Choroid plexus epithelial cell (primary cell): ENCODE data around the gene PEBP1.

Experiments used
- DNase-seq: peaks from one replicate; pipeline ENCODE4 v3.0.0-alpha.2; 2010; ENCODE audit warnings: low read depth
- H3K4me3 ChIP-seq: 2 replicates; pipeline ENCODE4 v1.5.1; 2011; ENCODE audit warnings: low read depth, mild to moderate bottlenecking, control low read depth, low read length, moderate library complexity
- CTCF ChIP-seq: conservative IDR thresholded peaks from 2 replicates; pipeline ENCODE4 v1.5.1; 2011; ENCODE audit warnings: low read depth, mild to moderate bottlenecking, control low read depth, inconsistent platforms, low read length, moderate library complexity

PEBP1 gene

GRCh38 chr12:118102070-118102469 is 33.9 kb upstream of the PEBP1 start:
- no peak for TF ChIP-seq CTCF
- no peak overlapping the region for H3K4me3 ChIP-seq
- DNase-seq = no peak

- no peak for DNase-seq
- H3K4me3 ChIP-seq = peak overlapping the region; percentile 69
- no peak for TF ChIP-seq CTCF
Measured at GRCh38 chr12:118102609-118103008, 33.3 kb upstream of the PEBP1 start.

- H3K4me3 ChIP-seq = peak overlapping the region; percentile 69
- TF ChIP-seq CTCF = no peak
- peak; percentile 23 for DNase-seq
Measured at GRCh38 chr12:118103201-118103600, 32.7 kb upstream of the PEBP1 start.

- peak; percentile 32 for DNase-seq
- peak within 1 kb of the TSS; percentile 69 for H3K4me3 ChIP-seq
- TF ChIP-seq CTCF = no peak
Measured at GRCh38 chr12:118103601-118104382, 32.1 kb upstream of the PEBP1 start, which contains the start of gene VSIG10. Gene VSIG10 (minus strand): TSS chr12:118104011. CDS start chr12:118103671, 340 bp downstream.

GRCh38 chr12:118107011-118107410 is 28.9 kb upstream of the PEBP1 start:
- DNase-seq = no peak
- H3K4me3 ChIP-seq = no peak overlapping the region
- TF ChIP-seq CTCF = no peak

- DNase-seq = no peak
- TF ChIP-seq CTCF = no peak
- no peak overlapping the region for H3K4me3 ChIP-seq
Measured at GRCh38 chr12:118107694-118108093, 28.2 kb upstream of the PEBP1 start.

- no peak for TF ChIP-seq CTCF
- DNase-seq = no peak
- H3K4me3 ChIP-seq = no peak overlapping the region
Measured at GRCh38 chr12:118109088-118109487, 26.8 kb upstream of the PEBP1 start.
